Activated T-helper 1 cell treated with anti-CD3 and anti-CD28 coated beads, Interleukin-2, amount 50 U/mL, for 16 hours (primary cell): ENCODE data around the gene BACH1.
A peak's percentile ranks its signal among the peaks of the same experiment; 100 is the strongest.
"Not testable (repeated sequence)": the region's sequence is repeated elsewhere in the genome, so short reads cannot be mapped to it uniquely, and the experiment has no call there.

ENCODE experiments used
- DNase-seq, 2 donors: peaks; one replicate each; pipeline ENCODE4 v3.0.0-alpha.2; 2020; ENCODE audit warnings: low read depth in 1 of 2, low spot score in 1 of 2

Gene BACH1

GRCh38 chr21:29298348-29299045, at the start of gene BACH1:
Gene BACH1, plus strand, starts transcription at chr21:29298922. Its CDS starts 22,359 bp downstream, at chr21:29321281.
- DNase-seq = peak; percentile 79

DNA sequence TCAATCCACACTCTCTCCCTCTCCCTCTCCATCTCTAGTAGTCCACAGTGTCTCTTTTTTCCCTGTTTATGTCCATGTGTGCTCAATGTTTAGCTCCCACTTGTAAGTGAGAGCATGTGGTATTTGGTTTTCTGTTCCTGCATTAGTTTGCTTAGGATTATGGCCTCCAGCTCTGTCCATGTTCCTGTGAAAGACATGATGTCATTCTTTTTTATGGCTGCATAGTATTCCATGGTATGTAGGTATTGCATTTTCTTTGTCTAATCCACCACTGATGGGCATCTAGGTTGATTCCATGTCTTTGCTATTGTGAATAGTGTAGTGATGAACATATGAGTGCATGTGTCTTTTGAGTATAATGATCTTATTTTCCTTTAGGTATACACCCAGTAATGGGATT, 49.4 kb upstream of the BACH1 start:
- not testable (repeated sequence) for DNase-seq

- DNase-seq = no peak
These were observed 48.1 kb upstream of the BACH1 start for GRCh38 chr21:29250636-29251035.

GRCh38 chr21:29253861-29254260, 44.9 kb upstream of the BACH1 start:
- not testable (repeated sequence) for DNase-seq

GRCh38 chr21:29254550-29254949, 44.2 kb upstream of the BACH1 start:
- no peak for DNase-seq

DNA sequence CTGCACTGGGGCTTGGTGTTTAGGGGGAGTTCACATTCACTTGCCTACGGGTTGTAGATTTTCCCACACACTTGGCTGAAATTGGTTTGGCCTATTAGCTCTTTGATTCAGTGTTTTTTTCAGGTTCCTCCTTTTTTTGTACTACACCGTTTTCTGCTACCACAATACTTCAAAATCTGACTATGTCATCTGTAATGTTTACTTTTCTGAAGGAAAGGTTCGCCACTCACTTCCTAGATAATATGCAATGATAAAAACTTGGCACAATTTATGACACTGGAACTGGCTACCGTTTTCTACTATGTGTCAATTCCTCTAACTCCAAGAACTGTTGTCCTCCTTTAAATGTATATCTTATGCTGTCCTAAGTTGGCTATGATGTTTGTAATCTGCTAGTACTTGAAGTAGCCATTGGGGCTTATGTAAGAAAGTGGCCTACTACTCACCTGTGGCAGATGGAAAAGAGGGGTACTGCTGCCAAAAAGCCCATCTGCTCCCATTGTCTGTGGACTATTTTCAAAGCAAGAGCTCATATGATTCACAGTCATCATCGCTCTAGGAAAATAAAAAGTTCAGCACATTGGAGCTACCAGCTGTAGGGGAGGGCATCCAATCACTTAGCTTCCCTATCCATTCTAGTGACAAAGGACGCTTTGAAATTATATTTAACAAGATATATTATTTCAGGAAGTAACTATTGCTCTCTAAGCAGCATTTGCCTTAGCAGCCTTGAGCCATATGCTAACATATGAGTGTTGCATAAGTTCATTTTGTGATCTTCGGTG, 42.4 kb upstream of the BACH1 start:
- no peak for DNase-seq

GRCh38 chr21:29257701-29258100, 41.0 kb upstream of the BACH1 start:
- DNase-seq = no peak

- DNase-seq = no peak
These were observed 39.9 kb upstream of the BACH1 start for GRCh38 chr21:29258626-29259338.

DNA sequence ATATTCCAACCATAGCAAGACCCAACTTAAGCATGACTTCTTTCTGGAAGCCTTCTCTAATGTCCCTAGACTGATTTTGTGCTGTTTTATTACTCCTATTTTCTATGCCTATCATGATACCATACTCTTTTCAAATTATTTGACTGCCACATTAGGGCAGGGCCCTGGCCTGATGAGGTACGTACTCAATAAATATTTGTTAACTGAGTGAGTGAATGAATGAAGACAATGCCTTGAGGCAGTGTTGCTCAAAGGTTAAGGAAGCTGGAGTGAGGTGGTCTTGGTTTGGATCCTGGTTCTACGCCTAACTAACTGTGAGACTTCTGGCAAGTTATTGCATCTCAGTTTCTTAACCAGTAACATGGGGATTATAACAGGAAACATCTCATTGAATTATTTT, 38.3 kb upstream of the BACH1 start:
- DNase-seq = no peak

- no peak for DNase-seq
These were observed 36.9 kb upstream of the BACH1 start for GRCh38 chr21:29261555-29262540.

DNA sequence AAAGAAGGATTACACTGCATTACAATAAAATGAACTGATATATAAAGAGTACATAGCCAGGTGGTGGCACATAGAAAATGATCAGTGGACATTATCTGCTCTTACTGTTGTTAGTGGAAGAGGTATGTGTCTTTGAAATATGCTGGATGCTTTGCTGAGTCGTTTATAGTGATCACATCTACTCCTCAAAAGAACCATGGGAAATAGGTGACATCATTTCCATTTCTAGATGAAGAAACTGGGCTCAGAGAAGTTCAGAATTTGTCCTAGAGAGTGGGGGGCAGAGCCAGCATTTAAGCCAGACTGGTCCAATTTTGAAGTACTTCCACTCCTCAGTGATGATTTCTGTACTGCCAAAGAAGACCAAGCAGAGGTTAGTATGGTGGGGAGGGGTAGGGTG, 34.0 kb upstream of the BACH1 start:
- no peak for DNase-seq

- DNase-seq = no peak
These were observed 32.8 kb upstream of the BACH1 start for GRCh38 chr21:29265690-29266479.

- DNase-seq = no peak
These were observed 31.1 kb upstream of the BACH1 start for GRCh38 chr21:29267666-29268065.

DNA sequence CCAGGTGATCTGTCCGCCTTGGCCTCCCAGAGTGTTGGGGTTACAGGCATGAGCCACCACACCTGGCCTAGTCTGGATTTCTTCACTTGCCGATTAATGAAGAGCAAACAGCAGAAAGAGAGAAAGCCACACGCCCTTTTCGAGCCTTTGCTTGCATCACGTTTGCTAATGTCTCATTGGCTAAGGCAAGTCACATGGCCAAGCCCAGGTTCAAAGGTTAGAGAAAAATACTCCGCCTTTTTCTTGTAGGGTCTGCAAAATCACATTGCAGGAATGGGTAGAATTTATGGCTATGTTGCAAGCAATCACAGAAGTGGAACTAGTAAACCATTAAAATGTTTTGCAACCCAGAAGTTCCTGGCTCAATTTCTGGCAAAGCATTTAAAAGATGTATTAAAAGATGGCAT, 26.8 kb upstream of the BACH1 start:
- no peak for DNase-seq

- no peak for DNase-seq
These were observed 21.3 kb upstream of the BACH1 start for GRCh38 chr21:29277442-29277841.

GRCh38 chr21:29279558-29279957, 19.2 kb upstream of the BACH1 start:
- no peak for DNase-seq

GRCh38 chr21:29281801-29282200, 16.9 kb upstream of the BACH1 start:
- not testable (repeated sequence) for DNase-seq

DNA sequence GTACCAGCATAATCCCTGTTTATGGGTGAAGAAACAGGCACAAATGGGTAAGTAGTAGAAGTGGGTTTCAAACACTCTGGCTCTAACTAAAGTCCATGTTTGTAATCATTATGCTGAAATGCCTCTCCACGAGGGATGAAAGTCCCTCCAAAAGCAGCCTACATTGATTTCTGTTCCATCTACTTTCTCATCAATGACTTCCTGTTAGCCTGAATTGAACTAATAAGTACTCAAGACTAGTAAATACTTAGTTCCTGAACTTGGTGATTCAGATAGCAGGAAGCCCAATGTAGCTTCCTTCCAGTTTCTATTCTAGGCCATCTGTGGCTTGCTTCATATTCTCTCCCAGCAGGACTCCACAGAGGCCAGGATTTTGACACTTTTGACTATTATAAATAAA, 11.3 kb upstream of the BACH1 start:
- DNase-seq = no peak

DNA sequence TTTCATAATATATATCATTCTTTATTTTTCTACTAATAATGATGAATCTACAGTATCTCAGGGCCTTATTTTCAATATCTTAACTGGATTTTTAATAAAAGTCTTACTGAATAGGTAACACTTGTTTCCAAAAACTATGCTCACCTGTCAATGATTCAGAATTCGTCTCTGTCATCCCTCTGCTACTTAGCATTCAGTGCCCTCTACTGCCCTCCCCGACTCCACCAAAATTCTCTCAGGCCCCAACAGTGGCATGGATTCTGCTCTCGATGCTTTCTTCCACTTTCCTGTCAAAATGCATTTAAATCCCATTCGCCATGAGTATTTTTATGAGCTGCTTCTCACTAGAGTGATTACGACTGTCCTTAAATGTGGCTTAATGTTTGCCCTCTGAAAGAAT, 10.5 kb upstream of the BACH1 start:
- DNase-seq = no peak

GRCh38 chr21:29289317-29289716, 9.4 kb upstream of the BACH1 start:
- no peak for DNase-seq
